OCI-LY3 (cell line): ENCODE results near the gene OR2D2.
"Not testable (repeated sequence)": the region's sequence is repeated elsewhere in the genome, so short reads cannot be mapped to it uniquely, and the experiment has no call there.

Experiments
- CTCF ChIP-seq: fragments of 200-600, 300-600 bp; sonication (generic); IDR thresholded peaks from 2 replicates; pipeline ENCODE4 v1.5.1; 2014; ENCODE audit warnings: antibody characterized with exemption, low read length, low read depth
- EZH2phosphoT487 ChIP-seq: fragments of 200-600 bp; shearing (Covaris generic); IDR thresholded peaks from 2 replicates; pipeline ENCODE4 v1.6.1; 2018; ENCODE audit warnings: antibody characterized with exemption, mixed run types, low read depth

- not testable (repeated sequence) for TF ChIP-seq CTCF, EZH2phosphoT487
These were observed 37.5 kb downstream of the OR2D2 start for GRCh38 chr11:6854801-6855200.
